Pancreas (tissue), 10 donors: Measurements from ENCODE around the gene DLG4. TPM values are rescaled to one million over a fixed set of nuclear protein-coding genes. Genes with fewer than 3 reads are reported as not detected.

Experiments used
- ATAC-seq, 4 donors: fragments of 200-7000 bp; cut with Tn5 transposase; one replicate each; pipeline versions ENCODE4 v1.8.0 to v1.9.1; 2020; ENCODE audit warnings: mild to moderate bottlenecking in 4 of 4, moderate library complexity in 4 of 4
- DNase-seq, 6 donors: peaks; one replicate each; pipeline ENCODE4 v3.0.0-alpha.2; 2020
- FAIRE-seq: peaks from 2 replicates; lab custom pipeline; 2012; peaks lifted over from hg19 to GRCh38; lab: Jason Lieb, UNC
- H3K27ac ChIP-seq, 4 donors: fragments of 200-600 bp; sonication (generic); 1 replicate in 3 of 4; 2 replicates in 1 of 4; pipeline versions ENCODE4 v1.5.0 to v1.8.0; 2020
- H3K27me3 ChIP-seq, 4 donors: fragments of 200-600 bp; one replicate each; pipeline ENCODE4 v1.8.0; 2021
- H3K36me3 ChIP-seq, 3 donors: fragments of 200-600 bp; sonication (generic) in 1 of 3; one replicate each; pipeline versions ENCODE4 v1.5.0 to v1.8.0; 2020 to 2021
- H3K4me1 ChIP-seq, 3 donors: fragments of 200-600 bp; one replicate each; pipeline ENCODE4 v1.8.0; 2021
- H3K4me3 ChIP-seq, 4 donors: fragments of 200-600 bp; sonication (generic) in 2 of 4; one replicate each; pipeline versions ENCODE4 v1.5.0 to v1.8.0; 2020 to 2021
- H3K9me3 ChIP-seq, 4 donors: fragments of 200-600 bp; one replicate each; pipeline ENCODE4 v1.8.0; 2021
- WGBS, 2 donors: extraction: QIAGEN DNeasy Blood & Tissue Kit; methylation state at CpG; one replicate each; pipeline ENCODE4 v1.1.7; 2013; 5-methylcytosine and 5-hydroxymethylcytosine counted together
- intact Hi-C, 3 donors: fragments of 100-400 bp; cut with DNase I; formaldehyde crosslinking; loops; one replicate each; pipeline versions ENCODE4 v1.11.1 to v1.14.2; 2022
- polyA plus RNA-seq, 2 donors: library from polyadenylated mRNA; stranded (reverse); fragments of 200-250 nt; gene quantifications; one replicate each; pipeline ENCODE4 v1.2.3, GENCODE V29; 2013
- total RNA-seq, 6 donors: library from RNA; stranded (reverse); fragmentation: NEBNext Ultra II Directional in 4 of 6; extraction: Animal tissue kit (Norgen Biotek cat#: 25700) in 4 of 6; gene quantifications; one replicate each; pipeline versions ENCODE4 v1.2.1 to v1.2.4, GENCODE V29; 2021 to 2023
- TF ChIP-seq, protein P1 (sequence below), 4 donors: fragments of 200-600 bp; sonication (generic) in 3 of 4; IDR thresholded peaks; one replicate each; pipeline versions ENCODE4 v1.5.0 to v1.8.0; 2021; ENCODE audit warnings: antibody characterized with exemption in 4 of 4
- donor health status: healthy with polysubstance abuse.
- donor health status: DM: no; HTN: no; CAD: no; lungs with moderate emphysema.
- donor health status: DM: no; HTN: no; CAD: no.
- donor health status: control.
- donor health status: control.
- donor health status: Bipolar disorder and iron deficiency.
- donor health status: DM: yes; HTN: yes; CAD: no.
- donor health status: DM: no; HTN: no; CAD: no.
- donor health status: DM: no; HTN: no; CAD: no.
- donor health status: DM: yes; HTN: yes; CAD: no.

The DLG4 gene
- total and polyA plus RNA-seq, 8 donors: 2.8 to 19.8 (median 7.8) TPM

DNA sequence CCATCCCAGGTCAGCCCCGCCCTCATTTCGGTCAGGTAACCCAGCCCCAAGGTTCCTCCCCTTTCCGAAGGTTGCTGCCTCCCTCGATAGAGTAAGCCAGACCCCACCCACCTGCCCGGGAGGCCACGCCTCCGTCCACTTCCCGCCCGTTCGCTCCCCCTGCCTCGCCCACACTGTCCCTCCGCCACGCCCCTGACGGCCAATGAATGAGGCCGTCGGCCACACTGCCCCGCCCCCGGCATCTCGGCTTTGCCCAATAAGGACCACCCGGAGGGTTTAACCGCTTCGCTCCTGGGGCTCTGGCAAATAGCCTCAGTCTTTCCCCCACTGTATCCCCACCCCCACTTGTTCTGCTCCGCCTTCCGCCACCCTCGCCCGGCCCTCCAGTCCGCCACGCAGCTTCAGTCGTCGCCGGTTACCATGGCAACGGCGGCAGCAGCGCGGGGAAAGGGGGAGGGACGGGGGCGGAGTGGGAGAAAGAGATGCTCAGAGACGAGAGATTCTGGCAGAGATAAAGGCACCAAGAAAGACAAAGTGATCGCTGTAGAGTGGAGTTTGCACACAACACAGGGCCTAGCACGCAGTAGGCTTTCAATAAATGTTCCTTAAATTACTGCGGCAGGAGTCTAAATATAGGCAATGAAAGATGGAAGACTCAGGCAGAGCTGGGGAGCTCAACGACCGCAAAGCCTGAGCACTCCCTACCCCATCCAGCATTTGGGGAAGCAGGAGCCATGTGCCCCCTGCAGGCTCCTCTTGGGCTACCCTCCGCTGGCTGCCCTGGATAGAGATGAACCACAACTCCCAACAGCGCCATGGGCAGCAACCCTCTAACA is 5.1 kb downstream of the DLG4 start:
- H3K4me1 ChIP-seq: peaks cover 0 to 5% (median 0%) of the 10 kb centered on the region in 3 donors
- FAIRE-seq (peak; percentile 80), DNase-seq (peak; percentile 96 to 99 (median 98)), ATAC-seq (peak; percentile 86 to 90 (median 88))
- TF ChIP-seq, protein P1, sequence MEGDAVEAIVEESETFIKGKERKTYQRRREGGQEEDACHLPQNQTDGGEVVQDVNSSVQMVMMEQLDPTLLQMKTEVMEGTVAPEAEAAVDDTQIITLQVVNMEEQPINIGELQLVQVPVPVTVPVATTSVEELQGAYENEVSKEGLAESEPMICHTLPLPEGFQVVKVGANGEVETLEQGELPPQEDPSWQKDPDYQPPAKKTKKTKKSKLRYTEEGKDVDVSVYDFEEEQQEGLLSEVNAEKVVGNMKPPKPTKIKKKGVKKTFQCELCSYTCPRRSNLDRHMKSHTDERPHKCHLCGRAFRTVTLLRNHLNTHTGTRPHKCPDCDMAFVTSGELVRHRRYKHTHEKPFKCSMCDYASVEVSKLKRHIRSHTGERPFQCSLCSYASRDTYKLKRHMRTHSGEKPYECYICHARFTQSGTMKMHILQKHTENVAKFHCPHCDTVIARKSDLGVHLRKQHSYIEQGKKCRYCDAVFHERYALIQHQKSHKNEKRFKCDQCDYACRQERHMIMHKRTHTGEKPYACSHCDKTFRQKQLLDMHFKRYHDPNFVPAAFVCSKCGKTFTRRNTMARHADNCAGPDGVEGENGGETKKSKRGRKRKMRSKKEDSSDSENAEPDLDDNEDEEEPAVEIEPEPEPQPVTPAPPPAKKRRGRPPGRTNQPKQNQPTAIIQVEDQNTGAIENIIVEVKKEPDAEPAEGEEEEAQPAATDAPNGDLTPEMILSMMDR (IDR thresholded peaks at IDR 0.05): peak in 2 of 4 donors; percentile 15 to 37
- no peaks in the 10 kb centered on the region for H3K9me3 ChIP-seq
- peak overlapping the region; percentile 35 to 68 (median 50) for H3K27ac ChIP-seq
- intact Hi-C loops: no loop called here
- H3K36me3 ChIP-seq: no peaks in the 10 kb centered on the region
- H3K27me3 ChIP-seq: no peaks in the 10 kb centered on the region
- WGBS, 2 donors: 1% methylated on average over 45 of the region's 45 CpGs
- H3K4me3 ChIP-seq: peak overlapping the region in 3 of 4 donors; percentile 20 to 48 (median 29)

DNA sequence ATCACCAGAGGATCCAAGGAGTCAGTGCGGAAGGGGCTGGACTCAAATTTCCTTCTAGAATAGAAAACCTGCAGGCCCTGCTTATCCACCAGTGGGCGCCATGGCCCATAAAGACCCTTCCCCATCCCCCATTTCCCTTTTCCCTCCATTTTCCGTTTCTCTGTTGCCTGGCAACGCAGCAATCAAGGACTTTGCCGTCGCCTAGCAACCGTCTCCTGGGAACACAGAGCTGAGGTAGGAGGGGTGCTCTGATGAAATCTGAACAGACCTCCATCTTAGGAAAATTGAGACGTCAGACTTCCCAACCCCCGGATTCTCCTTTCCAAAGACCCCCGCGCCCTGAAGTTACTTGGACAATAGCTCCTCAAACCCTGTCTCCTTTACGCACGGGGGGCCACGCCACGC is 5.7 kb downstream of the DLG4 start:
- no peak for FAIRE-seq
- DNase-seq: peak; percentile 79 to 88 (median 86)

DNA sequence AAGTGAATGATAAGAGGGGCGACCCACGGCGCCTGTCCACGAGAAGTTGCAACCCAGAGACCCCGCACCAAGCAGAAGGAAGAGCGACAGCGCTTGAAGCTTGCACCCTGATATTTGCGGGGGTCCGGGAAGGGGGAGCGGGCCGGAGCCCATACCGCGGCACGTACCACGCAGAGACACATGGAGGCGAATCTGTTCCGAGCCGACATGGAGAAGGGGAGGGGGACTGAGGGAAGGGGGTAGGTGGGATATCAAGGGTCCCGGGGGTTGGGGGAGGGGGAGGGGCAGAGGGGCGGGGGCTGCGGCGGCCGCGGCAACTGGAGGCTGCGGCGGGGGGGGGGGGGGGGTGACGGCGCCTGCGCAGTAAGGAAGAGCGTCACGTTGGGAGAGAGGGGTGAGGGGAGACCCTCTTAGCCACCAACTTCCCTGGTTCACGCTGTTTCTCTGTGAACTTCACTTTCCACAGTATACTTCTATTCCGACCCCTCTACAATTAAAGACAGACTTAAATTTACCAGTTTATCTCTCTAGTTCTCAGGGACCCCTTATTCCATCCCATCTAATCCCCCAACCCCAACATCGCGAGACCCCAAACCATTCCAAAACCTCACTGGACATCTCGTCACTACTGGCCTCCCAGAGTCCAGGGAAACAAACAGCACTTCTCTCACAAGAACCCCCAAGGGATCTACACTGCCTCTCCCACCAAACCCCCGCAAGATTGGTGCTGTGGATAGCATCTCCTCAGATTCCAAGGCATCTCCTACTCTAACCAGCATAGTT is 8.0 kb downstream of the DLG4 start:
- Histone ChIP-seq H3K9me3 (no peaks in the 10 kb centered on the region), H3K36me3 (no peaks in the 10 kb centered on the region), H3K4me3 (no peak overlapping the region), H3K4me1 (no peaks in the 10 kb centered on the region), H3K27me3 (no peaks in the 10 kb centered on the region), H3K27ac (no peak overlapping the region)
- 22 to 24% methylated on average over 22 to 33 of the region's 37 CpGs for WGBS, 2 donors
- intact Hi-C loops: no loop called here
- FAIRE-seq (no peak), ATAC-seq (no peak), DNase-seq (peak in 3 of 6 donors; percentile 3 to 13 (median 12))
- TF ChIP-seq, protein P1 (IDR thresholded peaks at IDR 0.05): no peak

More for the DNA sequence above, 5.7 kb downstream of the DLG4 start:
- H3K27me3 ChIP-seq: no peaks in the 10 kb centered on the region
- no peaks in the 10 kb centered on the region for H3K36me3 ChIP-seq
- H3K9me3 ChIP-seq: no peaks in the 10 kb centered on the region
- 2 to 4% methylated on average over 14 to 15 of the region's 15 CpGs for WGBS, 2 donors
- H3K27ac ChIP-seq: peak overlapping the region in 2 of 4 donors; percentile 35 to 68
- intact Hi-C loops: no loop called here
- peak overlapping the region in 3 of 4 donors; percentile 20 to 48 (median 29) for H3K4me3 ChIP-seq
- H3K4me1 ChIP-seq: no peaks in the 10 kb centered on the region
- TF ChIP-seq, protein P1 (IDR thresholded peaks at IDR 0.05): peak in 1 of 4 donors; percentile 16
- peak; percentile 19 to 48 (median 32) for ATAC-seq

DNA sequence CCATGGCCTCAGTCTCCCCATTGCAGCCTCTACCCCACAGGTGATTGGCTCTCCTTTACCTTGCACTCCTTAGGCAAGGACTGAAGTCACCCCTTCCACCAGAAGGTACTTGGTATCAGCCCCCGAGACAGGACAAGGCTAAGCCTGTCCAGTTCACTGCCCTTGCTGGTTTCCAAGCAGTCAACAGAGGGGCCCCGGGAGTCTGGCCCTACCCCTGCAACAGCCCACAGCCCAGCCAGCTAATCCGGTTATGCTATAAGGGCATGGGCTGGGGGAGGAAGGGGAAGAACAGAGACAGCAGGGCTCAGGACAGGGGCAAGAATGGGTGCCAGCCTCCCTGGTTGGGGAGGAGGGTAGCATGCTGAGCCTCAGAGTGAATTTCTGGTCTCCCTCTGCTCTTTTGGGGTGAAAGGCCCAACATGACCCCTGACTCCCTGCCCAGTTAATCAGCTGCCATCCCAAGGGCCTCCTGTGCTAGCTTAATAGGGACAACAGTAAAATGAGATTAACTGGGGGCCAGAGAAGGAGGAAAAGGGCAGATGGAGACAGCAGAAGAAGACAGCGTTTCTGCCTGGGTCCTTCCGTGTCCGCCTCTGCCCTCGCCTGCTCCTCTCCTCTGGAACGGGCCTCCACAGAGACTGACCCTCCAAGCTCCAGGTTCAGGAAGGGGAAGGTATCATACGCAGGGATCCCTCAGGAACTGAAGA is 10.7 kb downstream of the DLG4 start:
- Histone ChIP-seq H3K27ac (no peak overlapping the region), H3K9me3 (no peaks in the 10 kb centered on the region), H3K36me3 (no peaks in the 10 kb centered on the region), H3K27me3 (no peaks in the 10 kb centered on the region), H3K4me1 (no peaks in the 10 kb centered on the region), H3K4me3 (no peak overlapping the region)
- intact Hi-C loops: no loop called here
- FAIRE-seq (no peak), DNase-seq (peak in 1 of 6 donors; percentile 8), ATAC-seq (no peak)
- WGBS, 2 donors: 80 to 82% methylated on average over 9 of the region's 9 CpGs
- TF ChIP-seq, protein P1 (IDR thresholded peaks at IDR 0.05): no peak
